GM19463 (cell line): ENCODE measurements around the gene PCSK4.
"Not testable (repeated sequence)": the region's sequence is repeated elsewhere in the genome, so short reads cannot be mapped to it uniquely, and the experiment has no call there.

ENCODE experiments used
- ATAC-seq: cut with Tn5 transposase; IDR thresholded peaks from one replicate; pipeline ENCODE4 v1.9.1; 2021; ENCODE audit warnings: mild to moderate bottlenecking, moderate library complexity; ENCODE audit not compliant: unreplicated experiment

Gene PCSK4

GRCh38 chr19:1522838-1523237 is 32.7 kb upstream of the PCSK4 start:
- ATAC-seq: no peak

- ATAC-seq: no peak
Measured at GRCh38 chr19:1522061-1522460, 31.9 kb upstream of the PCSK4 start.

DNA sequence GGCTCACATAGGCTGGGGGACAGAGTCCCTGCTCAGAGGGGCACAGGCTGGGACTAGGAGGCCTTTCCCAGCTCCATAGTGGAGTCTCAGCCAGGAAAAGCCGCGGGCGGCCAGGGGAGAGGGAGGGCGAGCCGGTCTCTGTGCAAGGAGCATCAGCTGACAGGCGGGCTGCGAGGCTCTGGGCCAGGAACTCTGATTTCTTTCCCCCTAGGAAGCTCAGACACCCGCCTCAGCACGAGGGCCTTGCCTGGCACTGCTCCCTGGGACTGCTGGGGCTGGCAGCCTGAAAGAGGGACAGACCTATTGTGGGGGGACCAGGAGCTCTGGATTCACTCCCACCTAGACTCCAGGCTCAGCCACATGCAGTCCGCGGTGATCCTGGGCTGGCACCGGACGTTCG is 31.5 kb upstream of the PCSK4 start:
- no peak for ATAC-seq

DNA sequence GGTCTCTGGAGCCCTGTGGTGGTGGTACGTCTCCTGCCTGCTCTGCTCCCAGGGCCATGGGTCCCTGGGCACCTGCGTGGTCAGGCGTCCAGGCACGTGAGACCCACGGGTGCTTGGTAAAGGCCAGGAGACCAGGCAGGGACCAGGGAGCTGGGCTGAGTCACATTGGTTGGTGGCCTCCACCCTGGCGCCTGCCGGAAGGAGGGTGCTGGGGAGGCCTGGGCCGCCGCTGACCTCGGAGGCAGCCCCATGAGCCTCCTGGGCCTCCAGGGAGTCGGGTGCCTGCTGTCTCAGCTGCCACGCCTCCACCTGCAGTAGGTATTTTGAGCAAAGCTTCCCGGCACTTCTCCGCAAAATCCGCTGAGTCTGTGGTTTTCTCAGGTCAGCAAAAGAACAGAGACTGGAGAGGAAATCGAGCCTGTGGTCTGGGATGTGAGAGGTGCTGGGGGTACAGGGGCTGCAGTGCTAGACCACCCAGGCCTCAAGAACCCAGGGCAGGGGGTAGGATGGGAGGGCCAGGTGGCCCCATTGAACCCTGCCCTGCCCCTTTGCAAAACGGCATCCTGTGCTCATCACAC is 30.1 kb upstream of the PCSK4 start:
- ATAC-seq: no peak

- ATAC-seq: not testable (repeated sequence)
Measured at GRCh38 chr19:1519802-1520201, 29.7 kb upstream of the PCSK4 start.

DNA sequence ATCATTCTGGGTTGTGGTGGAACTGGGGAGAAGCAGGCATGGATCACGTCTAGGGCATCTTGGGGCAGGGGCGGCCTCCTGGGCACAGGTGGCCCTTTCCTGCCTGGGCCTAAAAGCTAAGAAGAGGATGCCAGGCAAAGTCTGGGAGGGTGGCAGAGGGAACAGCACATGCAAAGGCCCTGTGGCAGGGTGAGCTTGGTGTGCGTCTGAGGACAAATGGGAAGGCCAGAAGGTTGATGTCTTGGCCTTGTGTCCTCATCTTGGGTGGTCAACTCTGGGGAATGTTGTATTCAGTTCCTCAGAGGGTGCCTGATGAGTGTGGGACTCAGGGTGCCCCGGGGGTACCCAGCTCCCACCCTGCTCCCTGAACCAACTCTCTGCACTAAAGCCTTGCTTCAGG is 28.3 kb upstream of the PCSK4 start:
- ATAC-seq: no peak

DNA sequence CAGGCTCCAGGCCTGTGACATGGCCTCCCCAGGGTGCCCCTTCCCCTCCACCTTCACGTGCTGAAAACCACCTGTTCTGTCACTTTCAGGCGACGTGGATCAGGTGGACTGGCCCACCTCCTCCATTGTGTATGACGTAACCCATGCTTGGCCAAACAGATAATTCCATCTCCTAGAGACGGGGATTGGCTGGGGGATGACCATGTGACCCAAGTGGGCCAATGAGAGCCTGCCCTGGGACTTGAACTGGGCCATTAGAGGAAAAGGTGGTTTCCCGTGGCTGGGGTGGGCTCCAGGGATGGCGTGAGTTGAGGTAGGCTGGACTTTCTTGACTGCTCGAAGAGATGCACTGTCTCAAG is 26.2 kb upstream of the PCSK4 start:
- ATAC-seq: no peak

DNA sequence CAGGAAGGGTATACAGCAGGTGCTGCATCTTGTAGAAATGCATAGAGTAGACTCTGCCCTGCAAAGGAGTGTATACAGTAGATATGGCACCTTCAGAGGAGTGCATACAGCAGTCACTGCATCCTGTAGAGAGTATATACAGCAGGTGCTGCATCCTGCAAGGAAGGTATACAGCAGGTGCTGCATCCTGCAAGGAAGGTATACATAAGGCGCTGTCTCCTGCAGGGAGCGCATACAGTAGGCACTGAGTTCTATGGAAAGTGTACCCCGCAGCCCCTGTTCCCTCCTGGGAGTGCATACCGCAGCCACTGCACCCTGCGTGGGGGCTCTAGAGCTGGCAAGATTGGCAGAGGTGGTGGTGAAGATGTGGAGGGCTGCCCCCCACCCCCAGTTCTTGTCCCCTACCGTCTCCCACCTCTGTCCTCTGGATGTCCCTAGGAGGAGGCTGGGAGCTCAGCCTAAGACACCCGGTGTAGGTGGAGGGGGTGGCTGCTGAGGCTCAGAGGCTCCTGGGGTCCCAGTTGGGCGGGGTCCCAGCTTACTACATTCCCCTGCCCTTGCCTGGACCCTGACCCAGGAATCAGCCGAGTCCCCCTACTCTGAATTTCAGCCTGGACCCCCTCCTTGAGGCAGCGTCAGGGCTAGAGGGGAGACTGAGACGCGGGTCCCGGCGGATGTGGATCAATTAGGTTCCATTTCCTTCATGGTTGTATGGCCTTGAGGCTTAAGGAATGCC is 25.0 kb upstream of the PCSK4 start:
- no peak for ATAC-seq

DNA sequence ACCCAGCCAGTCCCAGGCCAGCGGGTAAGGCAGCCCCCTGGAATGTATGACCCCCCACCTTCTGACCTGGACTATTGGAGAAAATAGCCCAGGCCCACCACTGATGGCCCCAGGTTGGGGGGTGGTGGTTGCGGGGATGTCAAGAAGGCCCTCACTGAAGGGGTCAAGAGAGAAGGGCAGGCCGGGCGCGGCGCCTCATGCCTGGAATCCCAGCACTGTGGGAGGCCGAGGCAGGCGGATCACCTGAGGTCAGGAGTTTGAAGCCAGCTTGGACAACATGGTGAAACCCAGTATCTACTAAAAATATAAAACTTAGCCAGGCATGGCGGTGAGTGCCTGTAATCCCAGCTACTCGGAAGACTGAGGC is 24.1 kb upstream of the PCSK4 start:
- no peak for ATAC-seq

- no peak for ATAC-seq
Measured at GRCh38 chr19:1513499-1514294, 23.5 kb upstream of the PCSK4 start.

- no peak for ATAC-seq
Measured at GRCh38 chr19:1512671-1513498, 22.7 kb upstream of the PCSK4 start, which contains the start of gene ADAMTSL5. TSS of gene ADAMTSL5 (minus strand) at chr19:1513019. CDS start at chr19:1510943, 2,076 bp downstream.

DNA sequence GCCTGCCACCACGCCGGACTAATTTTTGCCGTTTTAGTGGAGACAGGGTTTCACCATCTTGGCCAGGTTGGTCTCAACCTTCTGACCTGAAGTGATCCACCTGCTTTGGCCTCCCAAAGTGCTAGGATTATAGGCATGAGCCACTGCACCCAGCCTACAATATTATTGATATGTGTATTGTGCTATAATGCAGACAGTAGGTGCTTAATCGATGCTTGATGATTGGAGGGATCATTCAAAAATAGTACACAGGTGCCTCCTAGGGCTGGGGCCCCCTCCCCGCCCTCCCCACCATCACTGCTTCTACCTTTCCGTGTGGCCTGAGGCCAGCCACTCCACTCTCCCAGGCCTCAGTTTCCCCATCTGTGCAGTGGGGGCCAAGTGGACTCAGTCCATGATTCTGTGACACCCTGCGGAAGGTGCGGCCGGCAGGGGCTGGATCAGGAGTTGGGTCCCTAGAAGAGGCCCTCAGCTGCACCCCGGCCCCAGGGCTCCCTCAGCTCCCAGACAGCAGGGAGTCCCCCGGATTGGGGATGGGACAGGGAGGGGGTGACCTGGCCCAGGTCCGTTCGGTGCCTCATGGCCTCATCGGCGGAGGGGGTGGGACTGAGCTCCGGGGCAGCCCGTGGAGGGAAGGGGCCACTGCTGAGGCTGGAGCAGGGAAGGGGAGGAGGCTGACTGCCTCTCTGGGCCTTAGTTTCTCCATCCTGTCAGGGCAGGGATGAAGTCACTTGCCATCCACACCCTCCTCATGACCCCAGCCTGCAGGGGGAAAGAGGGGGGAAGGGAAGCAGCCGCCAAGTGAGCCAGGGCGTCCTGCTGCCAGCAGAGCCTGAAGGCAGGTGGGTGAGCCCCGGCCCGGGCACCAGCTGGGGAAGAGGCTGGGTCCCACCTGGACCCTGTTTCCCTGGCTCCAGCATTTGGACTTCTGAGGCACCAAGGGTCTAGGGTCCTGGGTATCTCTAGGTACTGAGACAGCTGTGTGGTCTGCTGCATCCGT is 21.5 kb upstream of the PCSK4 start:
- ATAC-seq: no peak

DNA sequence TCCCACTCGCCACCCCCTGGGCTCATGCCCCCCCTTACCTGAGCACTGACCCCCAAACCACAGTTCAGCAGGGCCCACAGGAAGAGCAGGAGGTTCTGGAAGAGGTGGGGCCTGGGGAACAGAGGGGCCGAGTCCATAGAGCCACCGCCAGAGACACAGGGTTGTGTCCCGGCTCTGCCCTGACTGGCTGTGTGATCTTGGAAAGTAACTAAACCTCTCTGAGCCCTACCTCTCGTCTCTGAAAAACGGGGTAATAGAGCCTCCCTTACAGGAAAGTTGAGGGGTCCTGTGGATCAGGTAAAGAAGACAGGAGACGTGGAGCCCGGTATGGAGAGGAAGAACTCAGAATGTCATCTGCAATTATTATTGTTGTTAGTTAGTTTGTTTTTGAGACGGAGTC is 20.7 kb upstream of the PCSK4 start:
- no peak for ATAC-seq

GRCh38 chr19:1510442-1510806 is 20.3 kb upstream of the PCSK4 start:
- ATAC-seq: no peak

- no peak for ATAC-seq
Measured at GRCh38 chr19:1509602-1510441, 19.7 kb upstream of the PCSK4 start.

DNA sequence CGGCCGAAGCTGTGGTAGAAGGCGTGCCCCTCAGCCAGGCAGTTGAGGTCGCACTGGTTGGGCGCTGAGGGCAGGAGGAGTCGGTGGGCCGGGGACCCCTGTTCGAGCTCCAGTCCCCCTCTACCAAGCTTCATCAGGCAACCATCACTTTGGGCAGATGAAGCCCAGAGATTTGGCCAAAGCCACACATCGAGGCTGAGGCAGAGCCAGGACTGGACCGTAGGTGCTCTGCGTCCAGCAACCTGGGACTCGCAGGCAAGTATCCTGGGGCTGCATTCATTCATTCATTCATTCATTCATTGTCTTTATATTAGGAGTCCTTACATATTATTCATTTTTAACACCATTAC is 18.3 kb upstream of the PCSK4 start:
- ATAC-seq: no peak

- ATAC-seq: peak; percentile 60
Measured at GRCh38 chr19:1507763-1508506, 17.8 kb upstream of the PCSK4 start.

DNA sequence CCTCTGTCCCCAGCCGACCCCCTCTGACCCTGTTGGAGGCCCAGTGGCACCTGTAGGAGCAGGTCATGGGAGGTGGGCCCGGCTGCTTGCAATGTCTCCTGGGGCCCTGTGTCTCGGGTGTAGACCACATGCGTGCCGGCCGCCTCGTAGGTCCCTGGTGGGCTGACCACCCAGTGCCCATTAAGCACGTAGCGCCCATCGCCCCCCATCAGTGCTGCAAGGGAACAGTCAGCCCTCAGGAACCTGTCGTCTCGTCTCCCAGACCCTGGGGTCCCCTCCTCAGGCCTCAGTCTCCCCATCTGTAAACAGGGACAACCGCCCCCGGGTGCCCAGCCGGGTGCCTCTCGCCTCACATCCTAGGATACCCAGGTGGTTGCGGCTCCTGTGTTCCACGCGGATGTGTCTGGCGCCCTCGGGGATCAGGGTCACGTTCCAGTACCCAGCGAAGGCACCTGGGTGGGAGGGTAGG is 17.1 kb upstream of the PCSK4 start:
- no peak for ATAC-seq
